M059J (cell line): ENCODE results near the gene KANSL1. TPM values are rescaled to one million over a fixed set of nuclear protein-coding genes. Genes with fewer than 3 reads are reported as not detected.
A peak's percentile ranks its signal among the peaks of the same experiment; 100 is the strongest.
"Not testable (repeated sequence)": the region's sequence is repeated elsewhere in the genome, so short reads cannot be mapped to it uniquely, and the experiment has no call there.

Experiments
- DNase-seq: peaks from one replicate; pipeline ENCODE4 v3.0.0-alpha.2; 2012; ENCODE audit warnings: low read depth
- total RNA-seq: library from RNA; depleted of rRNA; stranded (reverse); fragments of >200 nt; shearing (Covaris generic); gene quantifications from 2 replicates; pipeline ENCODE4 v1.2.3, GENCODE V29; 2014; rRNA removed

The KANSL1 gene
- total RNA-seq: 18.4 and 30.7 TPM in 2 replicates

- peak; percentile 93 for DNase-seq
Measured at GRCh38 chr17:46193151-46193625, at the start of gene KANSL1. Gene KANSL1 (minus strand): TSS chr17:46193429. CDS start chr17:46172143, 21,286 bp downstream.

GRCh38 chr17:46231359-46231758 is 38.1 kb upstream of the KANSL1 start:
- not testable (repeated sequence) for DNase-seq

DNA sequence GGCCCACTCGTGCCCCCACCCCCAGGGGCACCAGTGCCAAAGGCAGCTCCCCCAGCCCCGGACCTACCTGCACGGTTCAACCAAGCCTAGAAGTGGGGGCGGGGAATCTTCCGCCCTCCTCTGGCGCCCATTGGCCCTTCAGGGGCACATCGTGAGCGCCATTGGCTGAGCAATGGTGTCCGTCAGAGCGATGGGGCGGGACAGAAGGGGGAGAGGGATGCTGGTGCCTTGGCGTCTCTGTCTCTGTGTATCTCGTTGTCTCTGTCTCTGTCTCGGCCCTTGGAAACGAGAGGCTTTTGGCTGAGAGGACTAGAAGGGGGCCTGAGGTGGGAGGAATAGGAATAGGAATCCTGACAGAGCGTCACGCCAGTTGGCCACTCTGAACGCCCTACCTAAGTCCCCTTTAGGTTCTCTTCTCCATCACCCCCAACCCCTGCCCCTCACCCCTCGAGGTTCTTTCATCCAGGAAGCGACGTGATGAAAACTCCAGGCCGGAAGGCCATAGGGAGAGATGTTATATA is 32.1 kb upstream of the KANSL1 start:
- DNase-seq: peak; percentile 94

GRCh38 chr17:46224864-46225263 is 31.6 kb upstream of the KANSL1 start:
- not testable (repeated sequence) for DNase-seq

GRCh38 chr17:46223041-46223440 is 29.8 kb upstream of the KANSL1 start:
- DNase-seq: not testable (repeated sequence)

- DNase-seq: no peak
Measured at GRCh38 chr17:46216682-46217081, 23.5 kb upstream of the KANSL1 start.

- DNase-seq: peak; percentile 81
Measured at GRCh38 chr17:46212634-46213435, 19.6 kb upstream of the KANSL1 start.

DNA sequence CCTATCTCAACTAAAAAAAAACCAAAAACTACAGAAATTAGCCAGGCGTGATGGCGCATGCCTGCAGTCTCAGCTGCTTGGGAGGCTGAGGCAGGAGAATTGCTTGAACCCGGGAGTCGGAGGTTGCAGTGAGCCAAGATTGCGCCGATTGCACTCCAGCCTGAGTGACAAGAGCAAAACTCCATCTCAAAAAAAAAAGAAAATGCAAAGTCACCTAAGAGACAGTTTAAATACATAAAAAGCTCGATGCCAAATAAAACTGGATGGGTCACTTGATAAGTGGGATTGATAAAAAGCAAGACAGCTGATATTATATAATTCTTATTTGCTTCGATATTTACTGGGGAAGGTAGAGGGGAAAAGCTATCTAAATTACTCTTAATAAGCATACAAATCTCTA is 15.8 kb upstream of the KANSL1 start:
- DNase-seq: no peak

DNA sequence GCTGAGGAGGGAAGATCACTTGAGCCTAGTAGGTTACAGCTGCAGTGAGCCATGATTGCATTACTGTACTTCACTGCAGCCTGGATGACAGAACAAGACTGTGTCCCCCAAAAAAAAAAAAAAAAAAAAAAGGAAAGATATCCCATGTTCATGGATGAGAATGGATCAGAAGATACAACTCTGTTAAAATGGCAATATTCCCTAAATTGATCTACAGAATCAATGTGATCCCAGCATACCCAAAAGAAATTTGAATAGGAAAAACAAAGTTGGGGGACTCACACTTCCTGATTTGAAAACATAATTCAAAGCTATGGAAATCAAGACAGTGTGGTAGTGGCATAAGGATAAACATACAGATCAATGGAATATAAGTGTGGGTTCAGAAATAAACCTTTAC is 12.7 kb upstream of the KANSL1 start:
- DNase-seq: no peak

DNA sequence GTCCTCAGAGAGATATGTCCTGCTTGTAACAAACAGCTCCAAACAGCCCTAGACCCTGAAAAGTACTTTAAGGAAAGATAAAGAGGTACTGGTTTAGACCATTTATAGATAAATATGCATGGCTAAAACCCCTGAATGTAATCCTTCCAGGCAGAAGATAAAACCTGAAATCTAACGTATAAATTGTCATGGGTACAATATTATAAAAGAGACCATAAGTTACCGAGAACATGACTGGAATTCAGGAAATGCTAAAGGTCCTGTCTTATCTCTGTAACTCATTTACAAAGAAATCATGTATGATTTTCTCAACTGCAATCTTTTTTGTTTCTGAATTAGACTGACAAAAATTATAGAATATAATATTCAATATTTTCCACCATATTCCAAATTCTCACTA is 9.2 kb upstream of the KANSL1 start:
- DNase-seq: no peak

- no peak for DNase-seq
Measured at GRCh38 chr17:46201491-46201890, 8.3 kb upstream of the KANSL1 start.

DNA sequence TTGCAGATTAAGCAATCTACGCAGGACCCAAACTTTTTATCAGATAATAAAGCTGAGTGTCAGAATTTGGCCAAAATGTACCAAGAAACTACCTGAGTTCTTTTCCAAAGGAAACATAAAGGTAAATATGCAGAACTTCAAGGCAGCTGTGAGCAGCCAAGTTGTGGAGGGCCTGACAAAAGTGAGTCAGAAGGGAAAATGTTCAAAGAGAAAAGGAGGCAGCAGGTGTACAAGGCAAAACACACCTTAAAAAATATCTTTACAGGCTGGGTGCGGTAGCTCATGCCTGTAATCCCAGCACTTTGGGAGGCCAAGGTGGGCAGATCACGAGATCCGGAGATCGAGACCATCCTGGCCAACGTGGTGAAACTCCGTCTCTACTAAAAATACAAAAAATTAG is 7.0 kb upstream of the KANSL1 start:
- DNase-seq: no peak

- no peak for DNase-seq
Measured at GRCh38 chr17:46199379-46199778, 6.2 kb upstream of the KANSL1 start.

DNA sequence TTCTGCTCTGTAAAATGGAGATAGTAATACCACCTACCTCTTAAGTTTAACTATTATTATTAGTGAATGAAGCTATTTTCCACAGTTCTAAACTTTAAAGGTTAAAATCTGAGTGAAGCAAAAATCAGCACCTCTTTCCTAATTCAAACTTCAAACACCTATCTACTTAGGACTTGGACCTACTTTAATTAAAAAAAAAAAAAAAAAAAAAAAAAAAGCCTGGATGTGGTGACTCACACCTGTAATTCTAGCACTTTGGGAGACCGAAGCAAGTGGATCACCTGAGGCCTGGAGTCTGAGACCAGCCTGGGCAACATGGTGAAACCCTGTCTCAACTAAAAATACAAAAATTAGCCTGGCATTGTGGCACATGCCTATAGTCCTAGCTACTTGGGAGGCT is 5.0 kb upstream of the KANSL1 start:
- DNase-seq: no peak

DNA sequence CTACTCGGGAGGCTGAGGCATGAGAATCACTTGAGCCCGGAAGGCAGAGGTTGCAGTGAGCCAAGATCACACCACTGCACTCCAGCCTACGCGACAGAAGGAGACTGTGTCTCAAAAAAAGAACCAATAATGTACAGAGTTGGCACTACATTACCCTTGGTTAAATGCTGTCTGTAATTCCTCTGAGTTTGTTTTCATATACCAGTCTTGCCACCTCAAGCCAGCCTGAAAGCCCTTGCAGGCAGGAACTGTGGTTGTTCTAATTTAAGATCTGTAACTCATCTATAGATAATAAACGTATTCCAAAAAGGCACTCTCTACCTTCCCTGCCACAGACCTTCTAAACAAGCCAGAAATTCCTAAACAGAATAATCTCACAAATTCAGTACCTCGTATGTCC is 4.3 kb upstream of the KANSL1 start:
- DNase-seq: no peak

DNA sequence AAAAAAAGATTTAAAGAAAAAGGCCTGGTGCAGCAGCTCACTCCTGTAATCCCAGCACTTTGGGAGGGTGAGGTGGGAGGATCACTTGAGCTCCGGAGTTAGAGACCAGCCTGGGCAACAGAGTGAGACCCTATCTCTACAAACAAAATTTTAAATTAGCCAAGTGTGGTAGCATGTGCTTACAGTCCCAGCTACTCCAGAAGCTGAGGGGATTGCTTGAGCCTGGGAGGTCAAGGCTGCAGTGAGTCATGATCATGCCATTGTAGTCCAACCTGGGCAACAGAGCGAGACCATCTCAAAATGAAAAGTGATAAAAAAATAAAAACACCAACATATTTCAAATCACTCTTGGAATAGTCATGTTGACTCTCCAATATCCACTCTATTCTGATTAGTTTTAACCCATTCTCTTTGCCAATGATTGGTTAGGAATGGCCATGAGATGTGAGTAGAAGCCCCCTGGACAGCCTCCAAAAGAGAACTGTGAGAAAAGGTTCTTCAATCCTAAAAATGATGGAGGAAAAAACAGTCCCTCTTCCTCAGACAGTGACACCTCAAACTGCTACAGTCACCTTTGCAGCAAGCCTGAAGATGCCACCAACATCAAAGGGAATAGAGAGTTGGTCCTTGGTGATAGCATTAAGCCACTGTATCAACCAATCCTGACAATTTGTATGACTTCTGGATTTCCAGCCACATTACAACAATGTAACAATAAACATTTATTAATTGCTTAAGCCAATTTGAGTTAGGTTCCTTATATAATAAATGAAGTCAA is 2.9 kb upstream of the KANSL1 start:
- DNase-seq: peak; percentile 51

GRCh38 chr17:46195217-46195855 is 2.1 kb upstream of the KANSL1 start:
- DNase-seq: no peak

DNA sequence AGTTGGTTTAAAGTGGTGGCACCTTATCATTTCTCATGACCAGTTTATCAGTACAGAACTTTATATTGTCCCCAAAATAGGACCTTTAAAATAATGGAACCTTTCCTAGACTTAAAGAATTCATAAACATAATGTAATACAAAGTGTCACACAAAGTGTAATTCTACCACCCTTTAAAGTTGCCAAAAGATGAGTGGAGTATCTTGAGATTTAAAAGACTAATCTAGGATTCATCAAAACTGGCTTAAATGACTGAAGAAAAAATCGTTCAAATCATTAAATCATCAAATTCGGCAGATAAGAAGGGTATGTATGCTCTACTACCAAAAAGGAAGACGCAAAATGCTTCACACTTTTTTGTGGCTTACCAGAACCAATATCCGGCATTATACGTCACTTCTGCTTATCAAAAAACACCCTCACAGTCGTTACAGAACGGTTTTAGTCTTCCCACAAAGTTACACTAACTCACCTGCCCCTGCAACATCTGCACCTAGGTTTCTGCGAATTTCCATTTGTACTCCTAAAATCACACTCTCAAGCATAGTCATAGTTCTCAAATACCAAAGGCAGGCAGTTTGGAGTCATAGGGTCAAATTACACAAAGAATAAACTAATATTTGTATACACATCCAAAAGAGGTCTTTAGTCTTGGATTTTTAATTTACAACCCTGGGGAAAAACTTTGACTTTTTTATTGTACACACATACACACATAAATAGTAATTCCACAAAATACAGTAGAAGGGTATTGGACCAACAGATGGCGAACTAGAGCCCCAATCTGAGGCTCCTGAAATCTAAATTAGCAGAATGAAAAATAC is 1.4 kb upstream of the KANSL1 start:
- peak; percentile 66 for DNase-seq

DNA sequence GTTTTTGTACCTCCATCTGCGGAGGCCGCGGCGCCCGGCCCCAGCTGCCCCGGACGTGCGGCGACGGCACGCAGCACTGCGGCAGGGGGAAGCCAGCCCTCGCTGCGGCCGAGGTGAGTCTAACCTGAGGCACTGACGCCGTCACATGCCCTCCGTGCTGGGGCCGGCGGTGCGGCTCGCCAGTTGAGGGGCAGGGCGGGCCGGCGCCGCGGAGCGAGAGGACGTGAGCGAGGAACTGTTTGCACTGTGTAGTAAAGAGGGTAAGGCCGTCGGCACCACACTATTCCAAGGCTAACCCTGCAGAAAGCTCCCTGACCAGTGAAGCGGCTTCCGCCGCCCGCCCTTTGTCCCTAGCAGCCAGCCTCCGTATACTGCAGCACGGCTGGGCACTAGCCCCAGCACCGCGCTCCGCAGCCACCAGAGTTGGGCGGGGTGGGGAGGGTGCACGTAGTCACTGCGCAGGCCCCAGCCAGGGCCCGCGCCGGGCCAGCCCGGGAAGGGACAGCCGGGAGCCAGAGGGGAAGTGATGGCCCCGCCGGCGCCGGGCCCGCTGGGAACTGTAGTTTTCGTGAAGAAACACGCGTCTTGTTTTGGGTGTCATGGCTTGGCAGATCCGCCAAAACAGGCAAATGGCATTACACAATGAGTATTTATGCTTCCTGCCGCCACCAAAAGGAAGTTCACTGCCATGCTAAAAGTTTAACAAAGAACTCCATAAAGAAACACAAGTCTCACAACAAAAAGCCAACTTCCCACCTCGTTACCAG is 580 bp upstream of the KANSL1 start:
- DNase-seq: peak; percentile 99

- peak; percentile 78 for DNase-seq
Measured at GRCh38 chr17:46192439-46193150, 634 bp downstream of the KANSL1 start.
